MCF 10A (cell line): Measurements from ENCODE around the gene GNG13. TPM values are rescaled to one million over a fixed set of nuclear protein-coding genes. Genes with fewer than 3 reads are reported as not detected.

Experiments used
- BruUV-seq: library from RNA; stranded (reverse); fragments of 400-500 nt; replicated peaks from 2 replicates; lab custom pipeline; 2021; lab: Mats Ljungman, UMichigan
- CTCF ChIA-PET: fragments of 300-600 bp; sonication (Branson Sonifier 250); formaldehyde crosslinking; extraction: SDS; loops from one replicate; lab custom pipeline; 2021; ENCODE audit warnings: antibody characterized with exemption, inconsistent platforms; lab: Yijun Ruan, JAX
- POLR2A ChIA-PET: fragments of 300-600, 350-650 bp; sonication (Branson Sonifier 250); formaldehyde crosslinking; extraction: SDS; loops from one replicate; lab custom pipeline; 2020; ENCODE audit warnings: antibody characterized with exemption, inconsistent platforms; lab: Yijun Ruan, JAX
- DNase-seq: peaks from one replicate; pipeline ENCODE4 v3.0.0-alpha.2; 2018; ENCODE audit not compliant: unreplicated experiment
- H3K27ac Mint-ChIP-seq: one replicate; pipeline ENCODE4 v1.8.0; 2022; ENCODE audit warnings: mild to moderate bottlenecking, low read depth, mixed read lengths; ENCODE audit not compliant: unreplicated experiment
- H3K27me3 Mint-ChIP-seq: one replicate; pipeline ENCODE4 v1.8.0; 2022; ENCODE audit warnings: mixed read lengths; ENCODE audit not compliant: insufficient read depth, unreplicated experiment
- H3K36me3 Mint-ChIP-seq: one replicate; pipeline ENCODE4 v1.8.0; 2022; ENCODE audit warnings: mild to moderate bottlenecking, moderate library complexity, mixed read lengths; ENCODE audit not compliant: insufficient read depth, unreplicated experiment
- H3K4me1 Mint-ChIP-seq: one replicate; pipeline ENCODE4 v1.8.0; 2022; ENCODE audit warnings: mixed read lengths; ENCODE audit not compliant: insufficient read depth, unreplicated experiment
- H3K4me3 Mint-ChIP-seq: one replicate; pipeline ENCODE4 v1.8.0; 2022; ENCODE audit warnings: mild to moderate bottlenecking, moderate library complexity, mixed read lengths; ENCODE audit not compliant: unreplicated experiment
- H3K9me3 Mint-ChIP-seq: one replicate; pipeline ENCODE4 v1.8.0; 2022; ENCODE audit warnings: mixed read lengths; ENCODE audit not compliant: unreplicated experiment
- intact Hi-C: fragments of 100-400 bp; cut with micrococcal nuclease; formaldehyde crosslinking; loops from 2 replicates; pipeline ENCODE4 v1.14.1; 2022
- total RNA-seq: library from RNA; stranded (reverse); gene quantifications from 2 replicates; pipeline ENCODE4 v1.2.3, GENCODE V29; 2022
- TF ChIP-seq, protein P1 (sequence below): fragments of 200-600 bp; IDR thresholded peaks from one replicate; pipeline ENCODE4 v1.8.0; 2022; ENCODE audit warnings: antibody characterized with exemption, mild to moderate bottlenecking; ENCODE audit not compliant: unreplicated experiment

The GNG13 gene
- total RNA-seq, 1 experiment from 2014 or later: not detected

DNA sequence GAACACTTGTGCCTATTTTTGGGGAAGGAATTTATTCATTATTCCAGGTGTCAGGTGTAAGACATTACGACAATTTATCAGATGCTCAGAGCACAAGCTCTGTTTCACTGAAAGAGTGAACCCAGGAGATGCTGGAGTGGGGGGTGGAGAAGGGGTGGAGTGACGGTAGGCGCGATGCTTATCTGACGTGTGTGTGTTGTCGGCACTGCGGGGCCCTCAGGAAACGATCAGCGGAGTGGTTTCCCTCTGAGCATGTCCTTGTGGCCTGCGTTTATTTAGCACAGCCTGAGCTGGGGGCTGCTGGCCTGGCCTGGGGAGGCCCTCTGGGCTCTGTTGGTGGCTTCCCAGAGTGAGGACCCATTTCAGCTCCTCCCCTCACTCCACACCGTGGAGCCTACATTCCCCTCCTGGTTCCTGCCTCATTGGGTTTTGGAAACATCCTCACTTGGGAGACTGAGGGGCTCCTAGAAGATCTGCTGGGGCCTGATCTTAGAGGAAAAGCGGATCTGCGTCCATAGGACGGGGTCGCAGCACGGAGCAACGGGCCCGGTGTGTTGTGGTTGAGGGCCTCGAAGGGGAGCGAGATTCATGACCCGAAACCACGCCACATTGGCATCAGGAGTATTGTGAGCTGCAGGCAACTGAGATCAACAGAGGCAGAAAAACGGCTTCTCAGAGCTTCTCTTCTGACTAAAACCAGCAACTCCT lies 19.0 kb upstream of the GNG13 start:
- TF ChIP-seq, protein P1, sequence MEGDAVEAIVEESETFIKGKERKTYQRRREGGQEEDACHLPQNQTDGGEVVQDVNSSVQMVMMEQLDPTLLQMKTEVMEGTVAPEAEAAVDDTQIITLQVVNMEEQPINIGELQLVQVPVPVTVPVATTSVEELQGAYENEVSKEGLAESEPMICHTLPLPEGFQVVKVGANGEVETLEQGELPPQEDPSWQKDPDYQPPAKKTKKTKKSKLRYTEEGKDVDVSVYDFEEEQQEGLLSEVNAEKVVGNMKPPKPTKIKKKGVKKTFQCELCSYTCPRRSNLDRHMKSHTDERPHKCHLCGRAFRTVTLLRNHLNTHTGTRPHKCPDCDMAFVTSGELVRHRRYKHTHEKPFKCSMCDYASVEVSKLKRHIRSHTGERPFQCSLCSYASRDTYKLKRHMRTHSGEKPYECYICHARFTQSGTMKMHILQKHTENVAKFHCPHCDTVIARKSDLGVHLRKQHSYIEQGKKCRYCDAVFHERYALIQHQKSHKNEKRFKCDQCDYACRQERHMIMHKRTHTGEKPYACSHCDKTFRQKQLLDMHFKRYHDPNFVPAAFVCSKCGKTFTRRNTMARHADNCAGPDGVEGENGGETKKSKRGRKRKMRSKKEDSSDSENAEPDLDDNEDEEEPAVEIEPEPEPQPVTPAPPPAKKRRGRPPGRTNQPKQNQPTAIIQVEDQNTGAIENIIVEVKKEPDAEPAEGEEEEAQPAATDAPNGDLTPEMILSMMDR: no peak
- Mint-ChIP-seq H3K27ac (no peak overlapping the region), H3K27me3 (peaks cover 15% of the 10 kb centered on the region), H3K9me3 (no peaks in the 10 kb centered on the region), H3K4me3 (no peak overlapping the region), H3K4me1 (no peaks in the 10 kb centered on the region), H3K36me3 (no peaks in the 10 kb centered on the region)
- ChIA-PET POLR2A (interaction anchor here (0.6 kb wide), 1 partner anchor 13 kb away, joined by 3 read pairs; no protein-coding TSS in a partner anchor), CTCF (no interaction called here)
- DNase-seq: no peak
- BruUV-seq: no TSS peak
- intact Hi-C loops: no loop called here

GRCh38 chr16:818592-818991 lies 18.1 kb upstream of the GNG13 start:
- no peaks in the 10 kb centered on the region for H3K4me1 Mint-ChIP-seq
- ChIA-PET CTCF (no interaction called here), POLR2A (no interaction called here)
- no peaks in the 10 kb centered on the region for H3K36me3 Mint-ChIP-seq
- no peak overlapping the region for H3K4me3 Mint-ChIP-seq
- H3K9me3 Mint-ChIP-seq: no peaks in the 10 kb centered on the region
- DNase-seq: no peak
- intact Hi-C loops: no loop called here
- no peak overlapping the region for H3K27ac Mint-ChIP-seq
- no TSS peak for BruUV-seq
- H3K27me3 Mint-ChIP-seq: peaks cover 15% of the 10 kb centered on the region
- TF ChIP-seq, protein P1: no peak

GRCh38 chr16:818132-818531 lies 17.6 kb upstream of the GNG13 start:
- Mint-ChIP-seq H3K27ac (no peak overlapping the region), H3K4me3 (no peak overlapping the region), H3K36me3 (no peaks in the 10 kb centered on the region), H3K27me3 (peaks cover 15% of the 10 kb centered on the region), H3K9me3 (no peaks in the 10 kb centered on the region), H3K4me1 (no peaks in the 10 kb centered on the region)
- intact Hi-C loops: no loop called here
- CTCF ChIA-PET: no interaction called here
- DNase-seq: no peak
- TF ChIP-seq, protein P1: no peak
- no TSS peak for BruUV-seq
- POLR2A ChIA-PET: no interaction called here

DNA sequence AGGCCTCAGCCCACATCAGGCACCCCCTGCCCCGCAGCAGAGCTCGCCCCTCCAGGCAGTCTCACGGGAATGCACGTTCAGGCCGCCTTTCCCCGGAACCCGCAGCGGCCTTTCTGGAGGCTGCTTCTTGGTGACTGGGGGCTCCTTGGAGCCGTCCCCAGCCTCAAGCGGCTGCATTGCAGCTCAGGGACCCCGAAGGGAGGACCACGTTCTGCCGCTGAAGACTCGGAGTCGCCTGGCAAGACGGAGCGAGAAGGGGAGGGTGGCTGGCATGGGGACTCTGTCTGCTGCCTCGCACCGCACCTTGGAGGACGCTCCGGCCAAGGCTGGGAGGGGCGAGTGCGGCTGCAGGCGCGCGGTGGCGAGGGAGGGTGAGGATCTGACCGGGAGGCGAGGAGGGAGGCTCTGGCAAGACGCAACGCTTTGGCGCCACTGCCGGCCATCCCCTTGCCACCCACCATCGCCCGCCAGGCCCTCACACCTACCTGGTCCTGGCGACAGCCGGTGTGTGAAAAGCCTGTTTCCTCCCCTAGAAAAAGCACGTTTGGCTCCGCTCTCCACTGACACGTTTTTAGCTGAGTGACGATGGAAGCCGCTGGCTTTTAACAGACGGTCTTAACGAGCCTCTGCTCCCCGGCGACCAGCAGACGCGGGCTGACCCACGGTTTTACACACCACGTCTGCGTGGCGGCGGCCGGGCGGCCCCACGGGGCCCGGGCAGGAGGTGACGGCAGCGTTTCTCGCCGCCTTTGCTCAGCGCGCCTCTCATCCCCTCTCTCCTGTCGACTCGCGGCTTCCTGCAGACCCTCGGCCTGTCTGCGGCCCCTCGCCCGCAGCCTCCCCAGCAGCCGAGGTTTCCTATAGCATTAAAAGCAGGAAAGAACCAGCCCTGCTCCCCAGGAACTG lies 16.7 kb upstream of the GNG13 start:
- Mint-ChIP-seq H3K4me1 (no peaks in the 10 kb centered on the region), H3K27ac (no peak overlapping the region), H3K36me3 (no peaks in the 10 kb centered on the region), H3K4me3 (no peak overlapping the region), H3K9me3 (no peaks in the 10 kb centered on the region), H3K27me3 (peaks cover 23% of the 10 kb centered on the region)
- ChIA-PET POLR2A (no interaction called here), CTCF (no interaction called here)
- no TSS peak for BruUV-seq
- no peak for DNase-seq
- intact Hi-C loops: no loop called here
- TF ChIP-seq, protein P1: no peak
